CD4-positive, alpha-beta memory T cell (primary cell): ENCODE measurements around the gene PLEKHA6. TPM values are rescaled to one million over a fixed set of nuclear protein-coding genes. Genes with fewer than 3 reads are reported as not detected.

ENCODE experiments used
- CTCF ChIA-PET: fragments of 350-600 bp; sonication (Branson Sonifier 250); formaldehyde crosslinking; loops from one replicate; lab custom pipeline; 2021; ENCODE audit warnings: inconsistent platforms; ENCODE audit not compliant: partially characterized antibody; lab: Charles Lee
- POLR2A ChIA-PET: fragments of 350-600 bp; sonication (Branson Sonifier 250); formaldehyde crosslinking; loops from one replicate; lab custom pipeline; 2021; ENCODE audit not compliant: partially characterized antibody; lab: Charles Lee
- DNase-seq, 5 donors: peaks; one replicate each; pipeline versions ENCODE4 v3.0.0 to v3.0.0-alpha.2; 2020 to 2022; ENCODE audit warnings: mixed read lengths in 1 of 5
- H3K27ac ChIP-seq: one replicate; pipeline ENCODE4 v1.7.0; 2013; ENCODE audit warnings: low read depth, low read length
- H3K27me3 ChIP-seq: 2 replicates; pipeline ENCODE4 v1.7.0; 2013; ENCODE audit warnings: mild to moderate bottlenecking, low read length, moderate library complexity; ENCODE audit not compliant: insufficient read depth
- H3K36me3 ChIP-seq: 2 replicates; pipeline ENCODE4 v1.7.0; 2013; ENCODE audit warnings: mild to moderate bottlenecking, low read length, moderate library complexity; ENCODE audit not compliant: insufficient read depth
- H3K4me1 ChIP-seq: 2 replicates; pipeline ENCODE4 v1.7.0; 2013; ENCODE audit warnings: mild to moderate bottlenecking, low read length, moderate library complexity; ENCODE audit not compliant: insufficient read depth
- H3K4me3 ChIP-seq, 2 donors: one replicate each; pipeline ENCODE4 v1.7.0; 2013; ENCODE audit warnings: low read length in 2 of 2, mild to moderate bottlenecking in 1 of 2
- H3K9me3 ChIP-seq, 2 donors: one replicate each; pipeline ENCODE4 v1.7.0; 2013; ENCODE audit warnings: low read length in 2 of 2, control low read depth in 1 of 2; ENCODE audit not compliant: control insufficient read depth in 1 of 2
- H3K27ac Mint-ChIP-seq, 7 donors: one replicate each; pipeline ENCODE4 v1.8.0; 2020 to 2021; ENCODE audit warnings: mixed read lengths in 7 of 7, mild to moderate bottlenecking in 6 of 7, inconsistent platforms in 3 of 7, moderate library complexity in 3 of 7
- H3K27me3 Mint-ChIP-seq, 2 donors: one replicate each; pipeline ENCODE4 v1.8.0; 2020 to 2021; ENCODE audit warnings: mixed read lengths in 2 of 2
- H3K36me3 Mint-ChIP-seq, 2 donors: one replicate each; pipeline ENCODE4 v1.8.0; 2020 to 2021; ENCODE audit warnings: mixed read lengths in 2 of 2, inconsistent platforms in 1 of 2, mild to moderate bottlenecking in 1 of 2
- H3K4me1 Mint-ChIP-seq, 4 donors: one replicate each; pipeline ENCODE4 v1.8.0; 2020 to 2021; ENCODE audit warnings: mixed read lengths in 4 of 4, mild to moderate bottlenecking in 1 of 4
- H3K4me3 Mint-ChIP-seq, 8 donors: one replicate each; pipeline ENCODE4 v1.8.0; 2020 to 2021; ENCODE audit warnings: mixed read lengths in 8 of 8, mild to moderate bottlenecking in 7 of 8, moderate library complexity in 6 of 8, inconsistent platforms in 3 of 8
- H3K9me3 Mint-ChIP-seq, 8 donors: one replicate each; pipeline ENCODE4 v1.8.0; 2020 to 2021; ENCODE audit warnings: mixed read lengths in 8 of 8, mild to moderate bottlenecking in 5 of 8, inconsistent platforms in 3 of 8, moderate library complexity in 1 of 8
- intact Hi-C: fragments of 100-400 bp; cut with micrococcal nuclease; formaldehyde crosslinking; loops from one replicate; pipeline ENCODE4 v1.15.1; 2023
- polyA plus RNA-seq, 2 donors: library from polyadenylated mRNA; unstranded; fragments of 300-500 nt; fragmentation: Illumina TruSeq; gene quantifications; one replicate each; pipeline ENCODE4 v1.2.3, GENCODE V29; 2021
- total RNA-seq, 2 experiments: library from RNA; stranded (reverse); gene quantifications; one replicate each; pipeline ENCODE4 v1.2.3, GENCODE V29; 2021

Gene PLEKHA6
- total and polyA plus RNA-seq, 4 experiments from 2014 or later: 0.15 to 0.89 (median 0.52) TPM; not detected in 1

DNA sequence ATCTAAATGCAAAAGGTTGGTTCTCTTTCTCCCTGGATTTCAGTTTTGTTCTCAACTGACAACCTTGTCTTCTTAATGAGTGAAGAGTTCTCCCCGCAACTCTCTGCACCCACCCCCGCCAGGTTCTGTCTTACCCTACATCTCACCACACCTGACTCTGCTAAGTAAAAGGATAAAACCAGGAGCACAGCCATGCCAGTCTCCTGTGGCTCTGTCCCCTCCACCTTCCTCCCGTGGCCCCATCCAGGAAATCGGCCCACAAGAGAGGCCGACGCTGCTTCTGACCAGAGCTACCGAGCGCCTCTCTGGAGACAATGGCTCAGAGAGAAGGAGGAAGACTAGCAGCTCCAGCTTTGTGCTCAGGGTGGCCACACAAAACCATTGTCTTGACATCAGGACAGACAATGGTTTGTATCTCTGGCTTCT lies 72.2 kb downstream of the PLEKHA6 start:
- H3K4me3 ChIP-seq: no peak overlapping the region
- intact Hi-C loops: no loop called here
- ChIA-PET CTCF (interaction anchor here (1.0 kb wide), 1 partner anchor 111 kb away, joined by 3 read pairs; no protein-coding TSS in a partner anchor), POLR2A (no interaction called here)
- DNase-seq: peak in 1 of 5 donors; percentile 2
- Mint-ChIP-seq H3K4me3 (peak overlapping the region; percentile 75 to 90 (median 87)), H3K27ac (peak overlapping the region in 5 of 7 donors; percentile 56 to 95 (median 89)), H3K9me3 (peaks cover 0 to 2% (median 0%) of the 10 kb centered on the region in 8 donors), H3K27me3 (peaks cover 7 to 10% of the 10 kb centered on the region in 2 donors), H3K36me3 (no peaks in the 10 kb centered on the region), H3K4me1 (peaks cover 15 to 30% (median 26%) of the 10 kb centered on the region in 4 donors)
- H3K36me3 ChIP-seq: no peaks in the 10 kb centered on the region
- H3K4me1 ChIP-seq: peaks cover 19% of the 10 kb centered on the region
- no peak overlapping the region for H3K27ac ChIP-seq
- H3K9me3 ChIP-seq: no peaks in the 10 kb centered on the region
- no peaks in the 10 kb centered on the region for H3K27me3 ChIP-seq

DNA sequence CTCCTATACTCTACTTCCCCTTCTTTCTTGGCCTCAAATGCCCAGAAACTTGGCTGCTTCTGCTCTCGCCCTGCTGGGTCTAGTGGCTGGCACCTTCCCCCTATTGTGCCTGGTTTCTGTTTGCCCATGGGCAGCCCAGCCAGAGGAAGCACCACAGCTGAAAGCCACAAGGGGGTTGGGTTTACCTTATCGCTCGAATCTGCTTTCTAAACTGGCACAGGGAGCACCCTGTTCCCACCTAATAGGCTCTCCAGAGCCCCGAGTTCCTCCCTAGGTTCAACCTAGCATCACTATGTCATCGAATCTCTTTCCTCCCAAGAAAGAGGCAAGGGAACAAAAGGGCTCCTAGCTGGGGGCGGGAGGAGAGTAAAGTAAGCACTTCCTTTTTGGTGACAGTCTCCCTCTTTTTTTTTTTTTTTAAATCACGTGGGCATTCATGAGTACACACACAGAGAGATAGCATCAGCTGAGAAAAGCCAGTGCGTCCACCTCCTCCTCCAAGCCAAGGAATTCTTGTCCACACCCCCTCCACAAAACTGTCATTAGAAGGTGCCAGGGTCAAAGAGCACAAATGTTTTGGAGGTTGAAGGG lies 72.8 kb downstream of the PLEKHA6 start:
- H3K9me3 ChIP-seq: no peaks in the 10 kb centered on the region
- intact Hi-C loops: no loop called here
- H3K36me3 ChIP-seq: no peaks in the 10 kb centered on the region
- peak overlapping the region; percentile 56 to 95 (median 89) for H3K27ac Mint-ChIP-seq
- H3K9me3 Mint-ChIP-seq: peaks cover 0 to 2% (median 0%) of the 10 kb centered on the region in 8 donors
- peak overlapping the region; percentile 84 to 93 (median 88) for H3K4me3 Mint-ChIP-seq
- H3K4me1 ChIP-seq: peaks cover 19% of the 10 kb centered on the region
- peak overlapping the region; percentile 4 for H3K27ac ChIP-seq
- H3K27me3 ChIP-seq: no peaks in the 10 kb centered on the region
- CTCF ChIA-PET: interaction anchor here (1.0 kb wide), 2 partner anchors 76 to 112 kb away, joined by 3 to 4 read pairs; no protein-coding TSS in a partner anchor
- peak overlapping the region; percentile 20 to 73 for H3K4me3 ChIP-seq
- POLR2A ChIA-PET: no interaction called here
- no peaks in the 10 kb centered on the region for H3K36me3 Mint-ChIP-seq
- H3K4me1 Mint-ChIP-seq: peaks cover 15 to 30% (median 26%) of the 10 kb centered on the region in 4 donors
- H3K27me3 Mint-ChIP-seq: peaks cover 10 to 12% of the 10 kb centered on the region in 2 donors
- peak; percentile 50 to 62 (median 56) for DNase-seq

GRCh38 chr1:204286315-204286714 lies 73.4 kb downstream of the PLEKHA6 start:
- Histone ChIP-seq H3K27me3 (no peaks in the 10 kb centered on the region), H3K27ac (peak overlapping the region; percentile 4), H3K4me1 (peaks cover 19% of the 10 kb centered on the region), H3K36me3 (no peaks in the 10 kb centered on the region), H3K9me3 (no peaks in the 10 kb centered on the region), H3K4me3 (peak overlapping the region in 1 of 2 donors; percentile 20)
- CTCF ChIA-PET: interaction anchor here (1.0 kb wide), 1 partner anchor 77 kb away, joined by 4 read pairs; no protein-coding TSS in a partner anchor
- intact Hi-C loops: no loop called here
- POLR2A ChIA-PET: no interaction called here
- H3K4me1 Mint-ChIP-seq: peaks cover 15 to 30% (median 26%) of the 10 kb centered on the region in 4 donors
- H3K9me3 Mint-ChIP-seq: peaks cover 0 to 2% (median 0%) of the 10 kb centered on the region in 8 donors
- peak overlapping the region in 6 of 7 donors; percentile 37 to 95 (median 84) for H3K27ac Mint-ChIP-seq
- peaks cover 13 to 16% of the 10 kb centered on the region in 2 donors for H3K27me3 Mint-ChIP-seq
- peak overlapping the region in 6 of 8 donors; percentile 4 to 93 (median 88) for H3K4me3 Mint-ChIP-seq
- no peaks in the 10 kb centered on the region for H3K36me3 Mint-ChIP-seq
- DNase-seq: no peak

DNA sequence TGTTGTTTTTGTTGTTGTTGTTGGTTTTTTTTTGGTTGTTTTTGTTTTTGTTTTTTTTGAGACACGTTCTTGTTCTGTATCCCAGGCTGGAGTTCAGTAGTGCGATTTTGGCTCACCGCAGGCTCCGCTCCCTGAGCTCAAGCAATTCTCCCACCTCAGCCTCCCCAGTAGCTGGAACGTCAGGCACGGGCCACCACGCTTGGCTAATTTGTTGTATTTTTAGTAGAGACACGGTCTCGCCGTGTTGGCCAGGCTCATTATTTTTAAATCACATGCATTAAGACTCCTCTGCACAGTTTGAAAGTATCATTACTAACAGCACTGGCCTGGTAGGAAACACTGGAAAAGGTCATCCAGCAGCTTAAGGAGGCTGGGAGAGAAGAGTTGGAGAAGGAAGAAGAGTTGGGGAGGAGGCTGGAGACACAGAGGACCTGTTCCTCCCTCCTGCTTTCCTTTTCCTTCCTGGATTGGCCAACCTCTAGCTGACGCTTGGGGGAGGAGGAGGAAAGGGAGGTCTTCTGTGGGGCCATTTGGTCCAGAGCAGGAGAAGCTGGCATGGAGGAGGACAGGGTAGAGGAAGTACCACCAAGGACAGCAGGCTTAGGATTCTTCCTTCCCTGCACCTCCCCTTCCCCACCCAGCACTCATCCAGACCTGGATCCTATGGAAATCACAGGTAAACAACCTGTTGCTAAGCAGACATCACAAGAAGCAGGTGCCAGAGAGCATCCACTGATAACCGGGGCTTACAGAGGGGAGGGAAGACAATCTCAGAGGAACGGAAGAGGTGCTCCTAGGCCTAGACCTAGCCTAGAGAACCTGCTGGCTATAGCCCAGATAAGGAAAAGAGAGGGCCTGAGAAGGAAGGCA lies 74.1 kb downstream of the PLEKHA6 start:
- H3K4me1 ChIP-seq: peaks cover 19% of the 10 kb centered on the region
- no peaks in the 10 kb centered on the region for H3K9me3 ChIP-seq
- Mint-ChIP-seq H3K4me1 (peaks cover 15 to 30% (median 26%) of the 10 kb centered on the region in 4 donors), H3K4me3 (peak overlapping the region in 6 of 8 donors; percentile 9 to 93 (median 88)), H3K9me3 (peaks cover 0 to 2% (median 0%) of the 10 kb centered on the region in 8 donors), H3K27me3 (peaks cover 10 to 14% of the 10 kb centered on the region in 2 donors), H3K36me3 (no peaks in the 10 kb centered on the region), H3K27ac (peak overlapping the region in 4 of 7 donors; percentile 3 to 94 (median 56))
- H3K4me3 ChIP-seq: no peak overlapping the region
- no peaks in the 10 kb centered on the region for H3K27me3 ChIP-seq
- POLR2A ChIA-PET: no interaction called here
- DNase-seq: no peak
- CTCF ChIA-PET: interaction anchor here (1.0 kb wide), 1 partner anchor 78 kb away, joined by 4 read pairs; no protein-coding TSS in a partner anchor
- no peak overlapping the region for H3K27ac ChIP-seq
- H3K36me3 ChIP-seq: no peaks in the 10 kb centered on the region
- intact Hi-C loops: no loop called here

DNA sequence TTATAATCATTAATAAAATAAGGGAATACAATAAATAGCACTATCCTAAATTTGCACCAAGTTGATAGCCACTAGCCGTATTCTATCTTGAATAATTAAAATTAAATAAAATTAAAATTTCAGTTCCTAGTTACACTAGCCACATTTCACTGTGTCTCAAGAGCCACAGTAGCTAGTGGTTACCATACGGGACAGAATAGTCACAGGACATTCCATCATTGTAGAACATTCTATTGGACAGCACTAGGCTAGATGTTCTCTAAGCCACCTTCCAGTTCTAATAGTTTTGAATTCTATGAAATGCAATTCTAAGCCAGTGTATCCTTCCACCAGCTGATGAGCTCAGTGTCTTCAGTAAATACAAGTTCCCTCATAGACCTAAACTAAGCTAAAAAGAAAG lies 74.8 kb downstream of the PLEKHA6 start:
- peaks cover 13 to 14% of the 10 kb centered on the region in 2 donors for H3K27me3 Mint-ChIP-seq
- peaks cover 0 to 2% (median 0%) of the 10 kb centered on the region in 8 donors for H3K9me3 Mint-ChIP-seq
- no peaks in the 10 kb centered on the region for H3K36me3 ChIP-seq
- no peak overlapping the region for H3K4me3 Mint-ChIP-seq
- CTCF ChIA-PET: no interaction called here
- H3K4me3 ChIP-seq: no peak overlapping the region
- POLR2A ChIA-PET: no interaction called here
- no peaks in the 10 kb centered on the region for H3K36me3 Mint-ChIP-seq
- peaks cover 19% of the 10 kb centered on the region for H3K4me1 ChIP-seq
- peaks cover 15 to 30% (median 26%) of the 10 kb centered on the region in 4 donors for H3K4me1 Mint-ChIP-seq
- no peaks in the 10 kb centered on the region for H3K27me3 ChIP-seq
- no peaks in the 10 kb centered on the region for H3K9me3 ChIP-seq
- no peak overlapping the region for H3K27ac ChIP-seq
- no peak overlapping the region for H3K27ac Mint-ChIP-seq
- intact Hi-C loops: no loop called here
- no peak for DNase-seq

GRCh38 chr1:204283711-204284651 lies 75.7 kb downstream of the PLEKHA6 start:
- Mint-ChIP-seq H3K36me3 (no peaks in the 10 kb centered on the region), H3K27ac (peak overlapping the region in 1 of 7 donors; percentile 24), H3K4me1 (peaks cover 15 to 30% (median 26%) of the 10 kb centered on the region in 4 donors), H3K27me3 (peaks cover 16 to 17% of the 10 kb centered on the region in 2 donors), H3K4me3 (no peak overlapping the region), H3K9me3 (peaks cover 0 to 2% (median 0%) of the 10 kb centered on the region in 8 donors)
- H3K36me3 ChIP-seq: no peaks in the 10 kb centered on the region
- ChIA-PET POLR2A (no interaction called here), CTCF (interaction anchor here (1.3 to 2.2 kb wide), 2 partner anchors 17 to 26 kb away, joined by 5 to 8 read pairs; no protein-coding TSS in a partner anchor)
- H3K9me3 ChIP-seq: no peaks in the 10 kb centered on the region
- intact Hi-C loops: no loop called here
- DNase-seq: no peak
- H3K27ac ChIP-seq: no peak overlapping the region
- H3K27me3 ChIP-seq: no peaks in the 10 kb centered on the region
- peaks cover 19% of the 10 kb centered on the region for H3K4me1 ChIP-seq
- H3K4me3 ChIP-seq: no peak overlapping the region
